NCI-H2227 (cell line): Measurements from ENCODE around the gene FGFR2.

Source experiments
- DNase-seq: peaks from one replicate; lab custom pipeline; 2025; ENCODE audit not compliant: unreplicated experiment; lab: John Stamatoyannopoulos, UW

The FGFR2 gene

GRCh38 chr10:121500701-121501332 lies 97.4 kb downstream of the FGFR2 start:
- DNase-seq: no peak

- peak; percentile 37 for DNase-seq
Observed at GRCh38 chr10:121497513-121498470, 100.5 kb downstream of the FGFR2 start.

GRCh38 chr10:121495719-121496118 lies 102.5 kb downstream of the FGFR2 start:
- no peak for DNase-seq

- no peak for DNase-seq
Observed at GRCh38 chr10:121494296-121494695, 103.9 kb downstream of the FGFR2 start.

- no peak for DNase-seq
Observed at GRCh38 chr10:121493521-121493920, 104.7 kb downstream of the FGFR2 start.

GRCh38 chr10:121490871-121491519 lies 107.2 kb downstream of the FGFR2 start:
- no peak for DNase-seq

GRCh38 chr10:121485436-121486139 lies 112.7 kb downstream of the FGFR2 start:
- DNase-seq: no peak

- DNase-seq: no peak
Observed at GRCh38 chr10:121484816-121485215, 113.4 kb downstream of the FGFR2 start.

GRCh38 chr10:121484401-121484800 lies 113.8 kb downstream of the FGFR2 start:
- DNase-seq: no peak

- no peak for DNase-seq
Observed at GRCh38 chr10:121481180-121481579, 117.1 kb downstream of the FGFR2 start.

- no peak for DNase-seq
Observed at GRCh38 chr10:121478556-121478955, 119.7 kb downstream of the FGFR2 start.

- DNase-seq: no peak
Observed at GRCh38 chr10:121469797-121470606, 128.2 kb downstream of the FGFR2 start.

- no peak for DNase-seq
Observed at GRCh38 chr10:121468726-121469125, 129.5 kb downstream of the FGFR2 start.

- DNase-seq: no peak
Observed at GRCh38 chr10:121466424-121466823, 131.8 kb downstream of the FGFR2 start.

GRCh38 chr10:121465215-121465614 lies 133.0 kb downstream of the FGFR2 start:
- DNase-seq: no peak

GRCh38 chr10:121464517-121464916 lies 133.7 kb downstream of the FGFR2 start:
- DNase-seq: no peak

GRCh38 chr10:121462955-121463354 lies 135.3 kb downstream of the FGFR2 start:
- no peak for DNase-seq

GRCh38 chr10:121462281-121462680 lies 136.0 kb downstream of the FGFR2 start:
- no peak for DNase-seq

GRCh38 chr10:121461307-121461706 lies 136.9 kb downstream of the FGFR2 start:
- DNase-seq: no peak

- no peak for DNase-seq
Observed at GRCh38 chr10:121460733-121461132, 137.5 kb downstream of the FGFR2 start.
